Measurements from ENCODE around the gene TANC1.

Gene TANC1

GRCh38 chr2:158968396-158969161, at the start of gene TANC1:
TSS of gene TANC1 (plus strand) at chr2:158968640. CDS start at chr2:159065911, 97,271 bp downstream.
- H3K4me3 ChIP-seq (replicated peaks; ENCODE audit: low read depth, low read length) = peak within 1 kb of the TSS; percentile 77
- DNase-seq (ENCODE audit: low read depth) = peak; percentile 92
- TF ChIP-seq CTCF (IDR thresholded peaks at IDR 0.05; ENCODE audit: low read length, missing control alignments) = no peak

GRCh38 chr2:158921599-158922408, 46.6 kb upstream of the TANC1 start:
- TF ChIP-seq CTCF (IDR thresholded peaks at IDR 0.05; ENCODE audit: low read length, missing control alignments) = no peak
- DNase-seq (ENCODE audit: low read depth) = no peak
- no peak overlapping the region for H3K4me3 ChIP-seq (replicated peaks; ENCODE audit: low read depth, low read length)

DNA sequence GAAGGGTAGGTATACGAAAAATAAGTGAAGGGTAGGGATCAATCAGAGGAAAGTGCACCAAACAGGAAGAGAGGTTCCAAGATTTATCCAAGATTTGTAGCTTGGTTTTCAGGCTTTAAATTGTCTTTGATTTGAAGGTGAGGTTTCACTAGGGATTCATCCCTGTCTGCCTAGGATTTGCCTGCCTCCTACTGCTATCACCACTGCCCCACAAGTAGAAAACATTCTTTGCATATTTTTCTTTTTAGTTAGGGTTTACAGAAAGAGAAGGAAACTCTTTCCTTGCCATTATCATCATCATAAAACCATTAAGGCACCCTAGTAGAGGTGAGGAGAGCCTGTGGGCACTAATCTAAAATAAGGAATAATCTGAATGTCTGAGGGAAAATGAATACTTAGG, 45.8 kb upstream of the TANC1 start:
- H3K4me3 ChIP-seq (replicated peaks; ENCODE audit: low read depth, low read length) = no peak overlapping the region
- DNase-seq (ENCODE audit: low read depth) = peak; percentile 9
- no peak for TF ChIP-seq CTCF (IDR thresholded peaks at IDR 0.05; ENCODE audit: low read length, missing control alignments)

DNA sequence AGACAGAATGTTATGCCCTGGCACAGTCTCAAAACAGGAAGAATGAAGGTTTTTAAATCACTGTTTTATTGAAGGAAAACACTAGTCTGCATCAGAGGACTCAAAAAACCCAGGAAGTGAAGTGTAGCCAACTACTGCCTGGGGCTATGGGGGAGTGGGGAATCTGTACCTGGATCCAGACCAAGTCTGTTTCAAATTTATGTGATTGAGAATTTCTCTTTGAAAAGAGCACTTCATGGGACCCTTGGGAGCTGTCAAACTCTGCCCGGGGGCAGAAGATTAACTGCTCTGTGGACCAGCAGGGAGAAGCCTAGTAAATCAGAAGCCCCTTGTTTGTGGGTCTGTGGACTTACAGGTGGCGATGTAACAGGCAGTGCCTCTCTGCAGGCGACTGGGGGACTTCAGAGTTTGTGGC, 45.3 kb upstream of the TANC1 start:
- TF ChIP-seq CTCF (IDR thresholded peaks at IDR 0.05; ENCODE audit: low read length, missing control alignments) = no peak
- no peak overlapping the region for H3K4me3 ChIP-seq (replicated peaks; ENCODE audit: low read depth, low read length)
- peak; percentile 33 for DNase-seq (ENCODE audit: low read depth)

GRCh38 chr2:158923641-158924040, 44.8 kb upstream of the TANC1 start:
- DNase-seq (ENCODE audit: low read depth) = no peak
- no peak for TF ChIP-seq CTCF (IDR thresholded peaks at IDR 0.05; ENCODE audit: low read length, missing control alignments)
- H3K4me3 ChIP-seq (replicated peaks; ENCODE audit: low read depth, low read length) = no peak overlapping the region

GRCh38 chr2:158926478-158926948, 41.9 kb upstream of the TANC1 start:
- TF ChIP-seq CTCF (IDR thresholded peaks at IDR 0.05; ENCODE audit: low read length, missing control alignments) = no peak
- peak; percentile 52 for DNase-seq (ENCODE audit: low read depth)
- no peak overlapping the region for H3K4me3 ChIP-seq (replicated peaks; ENCODE audit: low read depth, low read length)
